H1 (cell line): Measurements from ENCODE around the gene IFI44L. TPM values are rescaled to one million over a fixed set of nuclear protein-coding genes. Genes with fewer than 3 reads are reported as not detected.

Source experiments
- CTCF ChIA-PET: fragments of 300-600 bp; sonication (Branson Sonifier 250); formaldehyde crosslinking; loops from one replicate; lab custom pipeline; 2021; ENCODE audit not compliant: partially characterized antibody; lab: Charles Lee
- POLR2A ChIA-PET: fragments of 300-600 bp; sonication (Branson Sonifier 250); formaldehyde crosslinking; loops from one replicate; lab custom pipeline; 2021; ENCODE audit warnings: inconsistent platforms; ENCODE audit not compliant: partially characterized antibody; lab: Charles Lee
- DNase-seq, 2 experiments: peaks; one replicate each; pipeline versions ENCODE4 v3.0.0 to v3.0.0-alpha.2; 2010 to 2022; ENCODE audit warnings: low spot score in 2 of 2, low read depth in 1 of 2, mixed read lengths in 1 of 2
- FAIRE-seq: peaks from 2 replicates; lab custom pipeline; 2011; peaks lifted over from hg19 to GRCh38; lab: Jason Lieb, UNC
- H2AFZ ChIP-seq: 2 replicates; pipeline ENCODE4 v1.8.1; 2012; ENCODE audit warnings: low read length, inconsistent platforms
- H2AK5ac ChIP-seq: 2 replicates; pipeline ENCODE4 v1.6.1; 2013; ENCODE audit warnings: low read depth, low read length
- H2BK120ac ChIP-seq: replicated peaks from 2 replicates; pipeline ENCODE3; 2013; ENCODE audit warnings: low read depth, low read length, inconsistent platforms
- H2BK12ac ChIP-seq: 2 replicates; pipeline ENCODE4 v1.6.1; 2013; ENCODE audit warnings: low read depth, low read length
- H2BK15ac ChIP-seq: 2 replicates; pipeline ENCODE4 v1.6.1; 2013; ENCODE audit warnings: low read length
- H2BK20ac ChIP-seq: 2 replicates; pipeline ENCODE4 v1.6.1; 2013; ENCODE audit warnings: low read length
- H2BK5ac ChIP-seq: 2 replicates; pipeline ENCODE4 v1.6.1; 2013; ENCODE audit warnings: low read depth, low read length
- H3K14ac ChIP-seq: 2 replicates; pipeline ENCODE4 v1.6.1; 2013; ENCODE audit warnings: inconsistent platforms; ENCODE audit not compliant: insufficient read length
- H3K18ac ChIP-seq: 2 replicates; pipeline ENCODE4 v1.6.1; 2013; ENCODE audit warnings: low read length; ENCODE audit errors: extremely low read depth
- H3K23ac ChIP-seq: 2 replicates; pipeline ENCODE4 v1.6.1; 2013; ENCODE audit warnings: inconsistent platforms; ENCODE audit not compliant: insufficient read length
- H3K23me2 ChIP-seq: 2 replicates; pipeline ENCODE4 v1.6.1; 2013; ENCODE audit warnings: low read depth, low read length
- H3K27ac ChIP-seq: 2 replicates; pipeline ENCODE4 v1.6.1; 2011; ENCODE audit warnings: low read depth, low read length, inconsistent platforms
- H3K27me3 ChIP-seq, 4 experiments: replicated peaks in 1 of 4; 1 replicate in 1 of 4; 2 replicates in 3 of 4; pipeline versions ENCODE4 v1.6.1 to v1.8.1; 2011 to 2013; ENCODE audit warnings: low read length in 3 of 4, mild to moderate bottlenecking in 3 of 4, inconsistent platforms in 2 of 4, mixed read lengths in 2 of 4, moderate library complexity in 1 of 4; ENCODE audit not compliant: control insufficient read depth in 3 of 4, insufficient read depth in 3 of 4; ENCODE audit errors: extremely low read depth in 1 of 4
- H3K36me3 ChIP-seq, 4 experiments: 2 replicates each; pipeline versions ENCODE4 v1.6.1 to v1.8.1; 2011 to 2013; ENCODE audit warnings: mild to moderate bottlenecking in 4 of 4, low read length in 3 of 4, moderate library complexity in 2 of 4, control low read depth in 1 of 4, inconsistent platforms in 1 of 4; ENCODE audit not compliant: insufficient read depth in 4 of 4, control insufficient read depth in 2 of 4
- H3K4ac ChIP-seq: replicated peaks from 2 replicates; pipeline ENCODE3; 2013; ENCODE audit warnings: low read length, low read depth, mixed read lengths, inconsistent platforms; ENCODE audit not compliant: insufficient read length
- H3K4me1 ChIP-seq, 4 experiments: replicated peaks in 1 of 4; 1 replicate in 1 of 4; 2 replicates in 3 of 4; pipeline versions ENCODE4 v1.6.1 to v1.8.1; 2011 to 2013; ENCODE audit warnings: low read length in 3 of 4, inconsistent platforms in 2 of 4, mixed read lengths in 1 of 4; ENCODE audit not compliant: insufficient read depth in 4 of 4, control insufficient read depth in 3 of 4
- H3K4me2 ChIP-seq, 2 experiments: 2 replicates each; pipeline versions ENCODE4 v1.6.1 to v1.8.1; 2011 to 2013; ENCODE audit warnings: low read depth in 2 of 2, low read length in 2 of 2, control low read depth in 1 of 2, inconsistent platforms in 1 of 2, mild to moderate bottlenecking in 1 of 2; ENCODE audit not compliant: insufficient read depth in 1 of 2
- H3K4me3 ChIP-seq, 4 experiments: fragments of 200-600, 300-600 bp in 1 of 4; sonication (generic), shearing (Covaris generic), sonication (Bioruptor Twin) in 1 of 4; 2 replicates each; pipeline versions ENCODE4 v1.5.1 to v1.8.1; 2011 to 2016; ENCODE audit warnings: low read length in 4 of 4, low read depth in 3 of 4, control low read depth in 2 of 4, inconsistent platforms in 2 of 4, mild to moderate bottlenecking in 2 of 4, mixed read lengths in 1 of 4, moderate library complexity in 1 of 4; ENCODE audit not compliant: insufficient read depth in 2 of 4; ENCODE audit errors: extremely low read depth in 1 of 4
- H3K56ac ChIP-seq: replicated peaks from 2 replicates; pipeline ENCODE3; 2013; ENCODE audit warnings: low read depth, mild to moderate bottlenecking, mixed read lengths, low read length, inconsistent platforms; ENCODE audit not compliant: insufficient read length
- H3K79me1 ChIP-seq: 2 replicates; pipeline ENCODE4 v1.6.1; 2013; ENCODE audit warnings: low read depth, low read length, control low read depth
- H3K79me2 ChIP-seq, 2 experiments: 2 replicates each; pipeline versions ENCODE4 v1.6.1 to v1.8.1; 2012 to 2013; ENCODE audit warnings: low read length in 2 of 2, mild to moderate bottlenecking in 2 of 2, inconsistent platforms in 1 of 2; ENCODE audit not compliant: insufficient read depth in 2 of 2, control insufficient read depth in 1 of 2
- H3K9ac ChIP-seq, 4 experiments: replicated peaks in 1 of 4; 1 replicate in 1 of 4; 2 replicates in 3 of 4; pipeline versions ENCODE4 v1.6.1 to v1.8.1; 2011 to 2013; ENCODE audit warnings: low read depth in 3 of 4, low read length in 3 of 4, control low read depth in 2 of 4, mild to moderate bottlenecking in 2 of 4, moderate library complexity in 2 of 4, inconsistent platforms in 1 of 4; ENCODE audit errors: extremely low read depth in 1 of 4
- H3K9me3 ChIP-seq, 2 experiments: 2 replicates each; pipeline versions ENCODE4 v1.6.1 to v1.8.1; 2012 to 2013; ENCODE audit warnings: mild to moderate bottlenecking in 2 of 2, moderate library complexity in 2 of 2, control low read depth in 1 of 2, inconsistent platforms in 1 of 2, low read depth in 1 of 2, low read length in 1 of 2, mixed read lengths in 1 of 2; ENCODE audit not compliant: insufficient read depth in 2 of 2
- H4K20me1 ChIP-seq, 2 experiments: replicated peaks in 1 of 2; 2 replicates each; pipeline versions ENCODE3 to v1.8.1; 2011 to 2013; ENCODE audit warnings: inconsistent platforms in 2 of 2, low read length in 2 of 2, mild to moderate bottlenecking in 1 of 2; ENCODE audit not compliant: insufficient read depth in 2 of 2, control insufficient read depth in 1 of 2
- H4K5ac ChIP-seq: 2 replicates; pipeline ENCODE4 v1.6.1; 2013; ENCODE audit warnings: low read length, low read depth, mixed read lengths, inconsistent platforms; ENCODE audit not compliant: insufficient read length
- H4K8ac ChIP-seq: 2 replicates; pipeline ENCODE4 v1.8.0; 2013; ENCODE audit warnings: mild to moderate bottlenecking, moderate library complexity, low read length, inconsistent platforms; ENCODE audit not compliant: insufficient read depth; ENCODE audit errors: extremely low read depth
- H4K91ac ChIP-seq: replicated peaks from 2 replicates; pipeline ENCODE3; 2013; ENCODE audit warnings: low read length, mixed read lengths, inconsistent platforms; ENCODE audit not compliant: insufficient read length
- CEBPB ChIP-seq: IDR thresholded peaks from 2 replicates; pipeline ENCODE4 v1.6.1; 2012; ENCODE audit warnings: low read depth, low read length
- CTBP2 ChIP-seq: IDR thresholded peaks from 2 replicates; pipeline ENCODE4 v1.7.0; 2011; ENCODE audit warnings: borderline replicate concordance, mild to moderate bottlenecking, moderate library complexity, mixed read lengths, low read length; ENCODE audit not compliant: insufficient read depth, insufficient read length
- KDM1A ChIP-seq: fragments of 200-600, 300-600 bp; sonication (generic); IDR thresholded peaks from 2 replicates; pipeline ENCODE4 v1.7.1; 2016; ENCODE audit warnings: mild to moderate bottlenecking, low read length, borderline replicate concordance
- PHF8 ChIP-seq: fragments of 200-600 bp; sonication (generic); conservative IDR thresholded peaks from 2 replicates; pipeline ENCODE4 v1.7.1; 2012; ENCODE audit warnings: low read depth, mild to moderate bottlenecking, inconsistent platforms, low read length, moderate library complexity
- POU5F1 ChIP-seq: IDR thresholded peaks from 2 replicates; pipeline ENCODE4 v1.6.1; 2011; ENCODE audit warnings: low read depth, mild to moderate bottlenecking, low read length, moderate library complexity
- RXRA ChIP-seq: IDR thresholded peaks from 2 replicates; pipeline ENCODE4 v1.6.1; 2011; ENCODE audit warnings: low read depth, mild to moderate bottlenecking, low read length, moderate library complexity; ENCODE audit not compliant: insufficient read depth
- SIN3A ChIP-seq, 2 experiments: IDR thresholded peaks in 1 of 2; conservative IDR thresholded peaks in 1 of 2; 2 replicates each; pipeline ENCODE4 v1.6.1; 2011 to 2012; ENCODE audit warnings: low read length in 2 of 2, improper control_type of control experiment in 1 of 2, low read depth in 1 of 2, mild to moderate bottlenecking in 1 of 2
- SP2 ChIP-seq: IDR thresholded peaks from 2 replicates; pipeline ENCODE4 v1.6.1; 2012; ENCODE audit warnings: mild to moderate bottlenecking, low read length, inconsistent platforms
- WGBS, 2 experiments: shearing (Covaris generic) in 1 of 2; methylation state at CpG; one replicate each; pipeline versions ENCODE4 v1.1.6 to v1.1.7; 2013 to 2015; ENCODE audit warnings: low lambda C conversion rate in 2 of 2, mixed read lengths in 2 of 2, inconsistent platforms in 1 of 2, low coverage in 1 of 2, missing lambda C conversion rate in 1 of 2; ENCODE audit not compliant: insufficient replicate concordance in 2 of 2, insufficient coverage in 1 of 2, insufficient read length in 1 of 2; ENCODE audit errors: extremely low coverage in 1 of 2, missing lambda C conversion rate in 1 of 2; 5-methylcytosine and 5-hydroxymethylcytosine counted together
- polyA plus RNA-seq, 7 experiments: library from polyadenylated mRNA; depleted of rRNA in 3 of 7; stranded (reverse) in 5 of 7; unstranded in 2 of 7; fragments of >200 nt in 5 of 7; fragments of 200-250 nt in 2 of 7; gene quantifications; 1 replicate in 5 of 7; 2 replicates in 1 of 7; 4 replicates in 1 of 7; pipeline versions ENCODE4 v1.2.1 to v1.2.3, GENCODE V29; 2011 to 2013; ENCODE audit warnings: missing spikeins in 2 of 7, mixed read lengths in 2 of 7
- total RNA-seq: library from RNA; stranded (reverse); fragmentation: NEBNext Ultra II Directional; extraction: Animal tissue kit (Norgen Biotek cat#: 25700); gene quantifications from 2 replicates; pipeline ENCODE4 v1.2.1, GENCODE V29; 2021

Gene IFI44L
- total and polyA plus RNA-seq, 2 of the 8 experiments (the other 6 are each of a cell fraction or from before 2014, with no cell fraction given), result not detected

- no peak overlapping the region for H3K23ac ChIP-seq
- no peak overlapping the region for H2AFZ ChIP-seq
- H3K4me3 ChIP-seq, result no peak overlapping the region
- H3K79me2 ChIP-seq, result no peaks in the 10 kb centered on the region
- no peak for DNase-seq
- H3K27ac ChIP-seq, result no peak overlapping the region
- H4K91ac ChIP-seq, result no peak overlapping the region
- no peaks in the 10 kb centered on the region for H3K36me3 ChIP-seq
- no peak overlapping the region for H3K56ac ChIP-seq
- no peaks in the 10 kb centered on the region for H3K79me1 ChIP-seq
- no peak overlapping the region for H3K9ac ChIP-seq
- H2BK120ac ChIP-seq, result no peak overlapping the region
- no peak overlapping the region for H4K8ac ChIP-seq
- H2BK12ac ChIP-seq, result no peak overlapping the region
- no peaks in the 10 kb centered on the region for H3K27me3 ChIP-seq
- no peaks in the 10 kb centered on the region for H3K4me1 ChIP-seq
- no peak overlapping the region for H2BK5ac ChIP-seq
- H3K23me2 ChIP-seq, result no peaks in the 10 kb centered on the region
- no peak overlapping the region for H4K5ac ChIP-seq
- no peak overlapping the region for H3K14ac ChIP-seq
- POLR2A ChIA-PET, result no interaction called here
- no peak overlapping the region for H2BK20ac ChIP-seq
- no peak overlapping the region for H2AK5ac ChIP-seq
- CTCF ChIA-PET, result interaction anchor here (0.8 kb wide), 1 partner anchor 446 kb away, joined by 4 read pairs; no protein-coding TSS in a partner anchor
- H3K4ac ChIP-seq, result no peak overlapping the region
- no peak overlapping the region for H3K4me2 ChIP-seq
- H2BK15ac ChIP-seq, result no peak overlapping the region
- no peaks in the 10 kb centered on the region for H4K20me1 ChIP-seq
- 91% methylated on average over 9 of the region's 9 CpGs; no CpG with 5 or more reads in 1 of the 2 experiments for WGBS, 2 experiments
- no peak for FAIRE-seq
- H3K18ac ChIP-seq, result no peak overlapping the region
- H3K9me3 ChIP-seq, result no peaks in the 10 kb centered on the region
- TF ChIP-seq KDM1A (no peak), CEBPB (no peak), SIN3A (conservative IDR thresholded peaks at IDR 0.05 in 1 of 2, IDR thresholded peaks at IDR 0.05 in 1 of 2; ENCODE audit: low read depth in 1 of 2, low read length in 2 of 2) (no peak), POU5F1 (no peak), RXRA (no peak), SP2 (no peak), CTBP2 (no peak), PHF8 (no peak)
Observed at GRCh38 chr1:78577257-78578100, 42.8 kb upstream of the IFI44L start.
